Measurements from ENCODE around the gene FANCE. TPM values are rescaled to one million over a fixed set of nuclear protein-coding genes. Genes with fewer than 3 reads are reported as not detected.
A peak's percentile ranks its signal among the peaks of the same experiment; 100 is the strongest.

FANCE gene
- total and polyA plus RNA-seq, 9 of the 15 experiments (the other 6 are each of a cell fraction or from before 2014, with no cell fraction given), result 5.7 to 30.2 (median 17.0) TPM

- TF ChIP-seq ZC3H11A (IDR thresholded peaks at IDR 0.05; ENCODE audit: low read depth, low read length), result no peak
- peak; percentile 62 for TF ChIP-seq ZEB2 (IDR thresholded peaks at IDR 0.05)
- TF ChIP-seq SMARCE1 (IDR thresholded peaks at IDR 0.05), result 0 out of 2 replicates have a peak, but pooled peaks have one; percentile 15
- TF ChIP-seq TCF3 (CRISPR knock-in tag; IDR thresholded peaks at IDR 0.05), result peak; percentile 51
- no peak for TF ChIP-seq NCOR1 (IDR thresholded peaks at IDR 0.05)
- no peak for TF ChIP-seq PKNOX1 (IDR thresholded peaks at IDR 0.05)
- TF ChIP-seq, protein P1, sequence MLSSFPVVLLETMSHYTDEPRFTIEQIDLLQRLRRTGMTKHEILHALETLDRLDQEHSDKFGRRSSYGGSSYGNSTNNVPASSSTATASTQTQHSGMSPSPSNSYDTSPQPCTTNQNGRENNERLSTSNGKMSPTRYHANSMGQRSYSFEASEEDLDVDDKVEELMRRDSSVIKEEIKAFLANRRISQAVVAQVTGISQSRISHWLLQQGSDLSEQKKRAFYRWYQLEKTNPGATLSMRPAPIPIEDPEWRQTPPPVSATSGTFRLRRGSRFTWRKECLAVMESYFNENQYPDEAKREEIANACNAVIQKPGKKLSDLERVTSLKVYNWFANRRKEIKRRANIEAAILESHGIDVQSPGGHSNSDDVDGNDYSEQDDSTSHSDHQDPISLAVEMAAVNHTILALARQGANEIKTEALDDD (IDR thresholded peaks at IDR 0.05), result no peak
- no peak for TF ChIP-seq FOXA1 (IDR thresholded peaks at IDR 0.05; ENCODE audit: borderline replicate concordance)
- no peak for TF ChIP-seq CCAR2 (IDR thresholded peaks at IDR 0.05; ENCODE audit: low read depth, low read length)
- TF ChIP-seq ZNF445 (CRISPR knock-in tag; IDR thresholded peaks at IDR 0.05; ENCODE audit: low read depth), result no peak
- TF ChIP-seq GATA2 (CRISPR knock-in tag; IDR thresholded peaks at IDR 0.05), result no peak
- TF ChIP-seq PBX2 (CRISPR knock-in tag; IDR thresholded peaks at IDR 0.05; ENCODE audit: low read depth), result no peak
- no peak for TF ChIP-seq PBX2 (tag; conservative IDR thresholded peaks at IDR 0.05; ENCODE audit: low read depth)
- TF ChIP-seq RNF2 (IDR thresholded peaks at IDR 0.05), result no peak
- no peak for TF ChIP-seq ZNF280A (IDR thresholded peaks at IDR 0.05; ENCODE audit: low read depth, partially characterized antibody)
- TF ChIP-seq ZFP91 (CRISPR knock-in tag; IDR thresholded peaks at IDR 0.05), result no peak
- TF ChIP-seq NRF1 (conservative IDR thresholded peaks at IDR 0.05 in 1 of 2, IDR thresholded peaks at IDR 0.05 in 1 of 2), result no peak
- TF ChIP-seq CBFA2T3 (IDR thresholded peaks at IDR 0.05), result peak; percentile 62
- no peak for TF ChIP-seq FOXA3 (CRISPR knock-in tag; conservative IDR thresholded peaks at IDR 0.05 in 1 of 2, IDR thresholded peaks at IDR 0.05 in 1 of 2)
- no peak for TF ChIP-seq CBX3 (IDR thresholded peaks at IDR 0.05; ENCODE audit: borderline replicate concordance in 1 of 2, low read length in 2 of 2)
- no peak for TF ChIP-seq TCF7 (IDR thresholded peaks at IDR 0.05; ENCODE audit: borderline replicate concordance)
- TF ChIP-seq ARID2 (IDR thresholded peaks at IDR 0.05), result no peak
- no peak for TF ChIP-seq ZSCAN29 (IDR thresholded peaks at IDR 0.05)
- no peak for TF ChIP-seq HDGF (IDR thresholded peaks at IDR 0.05)
- no peak for TF ChIP-seq BRCA1 (IDR thresholded peaks at IDR 0.05)
- TF ChIP-seq BRCA1 (CRISPR knock-in tag; IDR thresholded peaks at IDR 0.05), result no peak
Measured at GRCh38 chr6:35409245-35409644, 42.9 kb upstream of the FANCE start (continued).
